Measurements from ENCODE around the gene WNK4. TPM values are rescaled to one million over a fixed set of nuclear protein-coding genes. Genes with fewer than 3 reads are reported as not detected.

The WNK4 gene
- total and polyA plus RNA-seq, 9 of the 15 experiments (the other 6 are each of a cell fraction or from before 2014, with no cell fraction given) = 0.32 to 25.8 (median 4.5) TPM

DNA sequence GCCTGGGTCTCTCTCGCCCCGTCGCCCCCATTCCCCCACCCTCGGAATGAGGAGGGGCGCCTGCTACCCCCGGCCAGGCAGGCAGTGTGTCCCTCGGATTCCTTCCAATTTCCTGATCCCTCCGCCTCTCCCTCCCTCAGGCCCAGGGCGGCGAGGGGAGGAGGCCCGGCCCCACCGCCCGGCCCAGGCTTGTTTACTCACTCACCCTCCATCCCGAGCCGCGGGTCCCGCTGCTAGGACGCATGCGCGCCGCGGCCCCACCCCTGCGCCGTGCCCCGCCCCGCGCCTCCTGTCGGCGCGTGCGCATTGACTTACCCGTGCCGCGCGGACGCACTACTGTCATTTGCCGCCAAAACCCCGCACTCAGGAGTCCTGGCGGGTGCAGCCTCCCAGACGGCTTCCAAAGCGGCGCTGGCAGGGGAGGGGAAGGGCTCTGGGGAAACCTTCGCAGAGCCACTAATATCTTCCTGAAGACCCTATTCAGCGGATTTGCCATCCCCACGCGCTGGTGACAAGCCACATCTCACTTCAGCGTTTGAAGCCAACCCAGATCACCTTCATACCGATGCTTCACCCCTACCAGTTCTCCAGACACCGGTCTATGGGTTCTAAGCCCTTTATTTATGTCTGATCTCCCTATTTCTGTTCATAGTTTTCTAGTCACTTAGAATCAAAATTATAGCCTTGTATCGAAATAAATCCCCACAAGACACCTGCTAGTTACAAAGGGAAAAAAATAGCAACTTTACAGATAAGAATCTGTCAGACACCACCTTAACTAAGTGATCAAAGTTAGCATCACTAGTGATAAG, 35.4 kb upstream of the WNK4 start, which contains the start of gene EZH1 (continued):
- TF ChIP-seq, protein P1, sequence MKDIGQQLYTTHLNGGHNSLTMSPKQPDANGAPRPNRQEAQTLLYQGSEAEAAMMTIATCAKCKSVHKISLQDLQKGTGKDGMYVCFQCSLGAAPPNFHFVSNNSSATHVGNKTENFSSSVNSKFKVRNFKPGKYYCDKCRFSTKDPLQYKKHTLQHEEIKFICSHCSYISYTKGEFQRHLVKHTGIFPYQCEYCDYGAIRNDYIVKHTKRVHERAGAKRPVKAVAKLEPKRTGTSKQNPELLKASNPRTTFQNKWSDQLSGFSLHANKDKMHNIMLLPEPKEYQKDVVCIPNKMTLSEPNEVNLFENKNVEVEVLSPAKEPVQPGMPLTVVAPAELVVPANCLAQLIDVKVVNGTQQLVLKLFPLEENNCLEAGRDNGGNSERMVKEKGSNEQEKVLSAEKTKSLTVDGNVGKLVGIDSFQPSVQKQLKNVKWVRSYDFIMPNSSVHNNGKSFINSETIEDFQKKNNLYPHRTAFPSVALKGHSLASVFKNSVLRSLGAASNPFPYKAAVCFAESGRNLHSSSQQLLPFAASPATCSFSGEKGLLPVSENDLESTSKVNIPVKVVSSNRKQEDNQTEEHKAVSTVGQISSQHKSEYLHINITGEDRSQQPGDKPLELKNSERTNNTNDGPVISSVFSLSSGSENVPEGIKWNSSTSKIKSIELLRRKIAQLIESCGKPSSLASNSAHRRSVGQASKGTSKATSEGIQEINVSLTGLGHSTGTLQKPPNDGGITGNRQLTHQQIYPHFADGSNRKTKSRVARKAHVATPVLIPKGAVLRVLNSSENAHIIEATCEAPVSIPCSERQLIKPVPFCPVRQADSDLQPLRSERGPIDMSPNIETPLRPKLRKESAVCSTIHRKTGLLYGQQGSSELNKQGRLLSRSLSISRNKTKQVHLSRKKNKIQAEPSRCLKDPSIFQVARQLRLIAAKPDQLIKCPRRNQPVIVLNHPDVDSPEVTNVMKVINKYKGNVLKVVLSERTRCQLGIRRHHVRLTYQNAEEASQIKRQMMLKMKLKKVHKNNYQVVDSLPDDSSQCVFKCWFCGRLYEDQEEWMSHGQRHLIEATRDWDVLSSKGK (CRISPR knock-in tag; IDR thresholded peaks at IDR 0.05) = no peak
- TF ChIP-seq, protein P2, sequence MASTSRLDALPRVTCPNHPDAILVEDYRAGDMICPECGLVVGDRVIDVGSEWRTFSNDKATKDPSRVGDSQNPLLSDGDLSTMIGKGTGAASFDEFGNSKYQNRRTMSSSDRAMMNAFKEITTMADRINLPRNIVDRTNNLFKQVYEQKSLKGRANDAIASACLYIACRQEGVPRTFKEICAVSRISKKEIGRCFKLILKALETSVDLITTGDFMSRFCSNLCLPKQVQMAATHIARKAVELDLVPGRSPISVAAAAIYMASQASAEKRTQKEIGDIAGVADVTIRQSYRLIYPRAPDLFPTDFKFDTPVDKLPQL (IDR thresholded peaks at IDR 0.05; ENCODE audit: extremely low read depth, insufficient read length) = no peak
- TF ChIP-seq ZNF41 (CRISPR knock-in tag; conservative IDR thresholded peaks at IDR 0.05) (no peak), NR2F6 (CRISPR knock-in tag; IDR thresholded peaks at IDR 0.05) (no peak), CEBPG (CRISPR knock-in tag; IDR thresholded peaks at IDR 0.05) (no peak), CEBPG (tag; conservative IDR thresholded peaks at IDR 0.05 in 1 of 2, IDR thresholded peaks at IDR 0.05 in 1 of 2) (no peak), CREBBP (IDR thresholded peaks at IDR 0.05; ENCODE audit: low read depth, low read length) (no peak), CBFA2T3 (IDR thresholded peaks at IDR 0.05) (no peak), MBD2 (IDR thresholded peaks at IDR 0.05; ENCODE audit: borderline replicate concordance, low read depth) (no peak), KDM2B (CRISPR knock-in tag; IDR thresholded peaks at IDR 0.05) (no peak), SIN3B (IDR thresholded peaks at IDR 0.05; ENCODE audit: low read depth) (no peak), ZBED1 (IDR thresholded peaks at IDR 0.05) (0 out of 2 replicates have a peak, but pooled peaks have one; percentile 49), ZNF24 (IDR thresholded peaks at IDR 0.05) (no peak), BCL6 (CRISPR knock-in tag; IDR thresholded peaks at IDR 0.05) (no peak), SRSF9 (IDR thresholded peaks at IDR 0.05; ENCODE audit: borderline replicate concordance, low read depth, low read length) (no peak), MCM5 (IDR thresholded peaks at IDR 0.05; ENCODE audit: low read depth) (no peak), FOXK1 (CRISPR knock-in tag; IDR thresholded peaks at IDR 0.05; ENCODE audit: borderline replicate concordance) (no peak; the same call in 1 of the 2 replicates)
- TF ChIP-seq, protein P3, sequence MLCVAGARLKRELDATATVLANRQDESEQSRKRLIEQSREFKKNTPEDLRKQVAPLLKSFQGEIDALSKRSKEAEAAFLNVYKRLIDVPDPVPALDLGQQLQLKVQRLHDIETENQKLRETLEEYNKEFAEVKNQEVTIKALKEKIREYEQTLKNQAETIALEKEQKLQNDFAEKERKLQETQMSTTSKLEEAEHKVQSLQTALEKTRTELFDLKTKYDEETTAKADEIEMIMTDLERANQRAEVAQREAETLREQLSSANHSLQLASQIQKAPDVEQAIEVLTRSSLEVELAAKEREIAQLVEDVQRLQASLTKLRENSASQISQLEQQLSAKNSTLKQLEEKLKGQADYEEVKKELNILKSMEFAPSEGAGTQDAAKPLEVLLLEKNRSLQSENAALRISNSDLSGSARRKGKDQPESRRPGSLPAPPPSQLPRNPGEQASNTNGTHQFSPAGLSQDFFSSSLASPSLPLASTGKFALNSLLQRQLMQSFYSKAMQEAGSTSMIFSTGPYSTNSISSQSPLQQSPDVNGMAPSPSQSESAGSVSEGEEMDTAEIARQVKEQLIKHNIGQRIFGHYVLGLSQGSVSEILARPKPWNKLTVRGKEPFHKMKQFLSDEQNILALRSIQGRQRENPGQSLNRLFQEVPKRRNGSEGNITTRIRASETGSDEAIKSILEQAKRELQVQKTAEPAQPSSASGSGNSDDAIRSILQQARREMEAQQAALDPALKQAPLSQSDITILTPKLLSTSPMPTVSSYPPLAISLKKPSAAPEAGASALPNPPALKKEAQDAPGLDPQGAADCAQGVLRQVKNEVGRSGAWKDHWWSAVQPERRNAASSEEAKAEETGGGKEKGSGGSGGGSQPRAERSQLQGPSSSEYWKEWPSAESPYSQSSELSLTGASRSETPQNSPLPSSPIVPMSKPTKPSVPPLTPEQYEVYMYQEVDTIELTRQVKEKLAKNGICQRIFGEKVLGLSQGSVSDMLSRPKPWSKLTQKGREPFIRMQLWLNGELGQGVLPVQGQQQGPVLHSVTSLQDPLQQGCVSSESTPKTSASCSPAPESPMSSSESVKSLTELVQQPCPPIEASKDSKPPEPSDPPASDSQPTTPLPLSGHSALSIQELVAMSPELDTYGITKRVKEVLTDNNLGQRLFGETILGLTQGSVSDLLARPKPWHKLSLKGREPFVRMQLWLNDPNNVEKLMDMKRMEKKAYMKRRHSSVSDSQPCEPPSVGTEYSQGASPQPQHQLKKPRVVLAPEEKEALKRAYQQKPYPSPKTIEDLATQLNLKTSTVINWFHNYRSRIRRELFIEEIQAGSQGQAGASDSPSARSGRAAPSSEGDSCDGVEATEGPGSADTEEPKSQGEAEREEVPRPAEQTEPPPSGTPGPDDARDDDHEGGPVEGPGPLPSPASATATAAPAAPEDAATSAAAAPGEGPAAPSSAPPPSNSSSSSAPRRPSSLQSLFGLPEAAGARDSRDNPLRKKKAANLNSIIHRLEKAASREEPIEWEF (CRISPR knock-in tag; IDR thresholded peaks at IDR 0.05) = no peak
- TF ChIP-seq, protein P4, sequence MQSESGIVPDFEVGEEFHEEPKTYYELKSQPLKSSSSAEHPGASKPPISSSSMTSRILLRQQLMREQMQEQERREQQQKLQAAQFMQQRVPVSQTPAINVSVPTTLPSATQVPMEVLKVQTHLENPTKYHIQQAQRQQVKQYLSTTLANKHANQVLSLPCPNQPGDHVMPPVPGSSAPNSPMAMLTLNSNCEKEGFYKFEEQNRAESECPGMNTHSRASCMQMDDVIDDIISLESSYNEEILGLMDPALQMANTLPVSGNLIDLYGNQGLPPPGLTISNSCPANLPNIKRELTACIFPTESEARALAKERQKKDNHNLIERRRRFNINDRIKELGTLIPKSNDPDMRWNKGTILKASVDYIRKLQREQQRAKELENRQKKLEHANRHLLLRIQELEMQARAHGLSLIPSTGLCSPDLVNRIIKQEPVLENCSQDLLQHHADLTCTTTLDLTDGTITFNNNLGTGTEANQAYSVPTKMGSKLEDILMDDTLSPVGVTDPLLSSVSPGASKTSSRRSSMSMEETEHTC (IDR thresholded peaks at IDR 0.05) = no peak

Data from K562 (cell line).